HG02610 (cell line): ENCODE measurements around the gene CNGB1.

Experiments used
- ATAC-seq: cut with Tn5 transposase; IDR thresholded peaks from one replicate; pipeline ENCODE4 v1.9.1; 2021; ENCODE audit warnings: mild to moderate bottlenecking, moderate library complexity; ENCODE audit not compliant: unreplicated experiment

CNGB1 gene

DNA sequence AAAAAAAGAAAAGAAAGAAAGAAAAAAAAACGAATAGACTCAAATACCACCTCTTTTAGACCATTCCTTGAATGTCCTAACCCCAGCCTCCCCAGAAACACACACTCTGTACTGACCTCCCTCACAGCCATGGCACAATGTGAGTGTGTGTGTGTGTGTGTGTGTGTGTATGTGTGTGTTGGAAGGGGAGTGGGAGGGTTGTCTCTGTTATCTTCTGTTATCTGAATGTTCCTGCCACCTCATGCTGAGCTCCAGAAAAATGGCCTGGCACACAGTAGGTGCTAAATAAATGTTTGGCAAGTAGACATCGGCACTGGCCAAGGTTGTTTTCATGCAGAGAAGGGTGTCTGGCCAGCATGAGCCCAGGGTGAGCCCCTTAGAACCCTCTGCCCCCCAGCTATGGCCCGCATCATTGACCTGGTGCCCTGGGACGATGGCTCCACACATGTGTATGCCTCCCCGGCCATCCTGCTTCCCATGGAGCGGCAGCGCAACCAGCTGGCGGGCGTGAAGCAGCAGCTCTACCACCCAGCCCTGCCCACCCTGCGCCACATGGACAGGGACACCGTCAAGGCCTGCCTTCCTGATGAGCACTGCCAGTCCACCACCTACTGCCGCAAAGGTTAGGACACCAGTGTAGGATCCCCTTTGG, 6.6 kb upstream of the CNGB1 start:
- ATAC-seq: no peak

DNA sequence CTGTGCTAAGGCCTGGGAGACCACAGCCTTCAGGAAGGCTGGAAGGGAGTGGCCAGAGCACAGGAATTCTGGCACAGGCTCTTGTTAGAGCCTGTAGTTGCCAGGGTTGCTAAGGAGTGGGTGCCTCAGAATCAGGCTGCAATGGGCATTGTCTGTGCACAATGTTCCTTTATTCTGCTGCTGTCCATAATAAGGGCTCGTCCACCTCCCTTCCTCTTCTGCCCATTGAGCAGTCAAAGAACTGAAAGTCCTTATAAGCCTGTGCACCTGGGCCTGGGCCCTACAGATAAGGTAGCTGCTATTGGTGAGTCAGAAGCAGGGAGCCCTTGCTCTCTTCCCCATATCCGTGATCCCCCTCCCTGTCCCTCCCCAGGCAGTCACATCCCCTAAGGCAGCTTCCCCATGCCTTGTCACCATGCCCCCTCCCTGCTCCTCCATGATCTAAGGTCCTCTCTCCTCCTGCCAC, 5.4 kb upstream of the CNGB1 start:
- ATAC-seq: no peak

DNA sequence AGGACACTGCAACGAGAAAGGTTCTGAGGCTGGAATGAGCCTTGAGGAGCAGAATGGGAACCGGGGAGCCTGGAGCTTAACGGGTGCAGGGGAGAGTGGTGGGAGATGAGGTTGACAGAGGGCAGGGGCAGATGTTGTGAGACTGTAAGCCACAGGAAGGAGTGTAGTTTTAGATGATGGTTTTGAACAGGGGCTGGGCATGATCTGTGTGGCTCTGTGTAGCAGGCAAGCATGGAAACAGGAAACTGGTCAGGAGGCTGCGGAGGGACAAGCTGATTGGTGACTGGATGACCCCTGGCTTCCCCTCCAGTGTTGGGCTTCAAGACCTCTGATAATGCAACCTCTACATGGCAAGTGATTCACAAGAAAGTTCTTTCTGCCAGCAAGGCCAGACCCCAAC, 1.4 kb upstream of the CNGB1 start:
- ATAC-seq: no peak

DNA sequence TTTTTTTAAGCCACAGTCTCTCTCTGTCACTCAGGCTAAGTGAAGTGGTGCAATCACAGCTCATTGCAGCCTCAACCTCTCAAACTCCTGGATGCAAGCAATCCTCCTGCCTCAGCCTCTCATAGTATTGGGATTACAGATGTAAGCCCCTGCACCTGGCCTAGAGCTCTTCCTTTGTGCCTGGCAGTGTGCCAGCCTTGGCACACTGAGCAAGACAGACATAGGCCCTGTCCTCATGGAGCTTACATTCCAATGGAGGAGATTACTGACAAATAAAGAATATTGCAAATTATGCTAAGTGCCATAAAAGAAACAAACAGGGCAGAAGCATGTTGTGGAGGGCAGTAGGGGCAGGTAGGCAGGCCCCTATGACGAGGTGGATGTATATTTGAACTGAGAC, 920 bp upstream of the CNGB1 start:
- no peak for ATAC-seq

DNA sequence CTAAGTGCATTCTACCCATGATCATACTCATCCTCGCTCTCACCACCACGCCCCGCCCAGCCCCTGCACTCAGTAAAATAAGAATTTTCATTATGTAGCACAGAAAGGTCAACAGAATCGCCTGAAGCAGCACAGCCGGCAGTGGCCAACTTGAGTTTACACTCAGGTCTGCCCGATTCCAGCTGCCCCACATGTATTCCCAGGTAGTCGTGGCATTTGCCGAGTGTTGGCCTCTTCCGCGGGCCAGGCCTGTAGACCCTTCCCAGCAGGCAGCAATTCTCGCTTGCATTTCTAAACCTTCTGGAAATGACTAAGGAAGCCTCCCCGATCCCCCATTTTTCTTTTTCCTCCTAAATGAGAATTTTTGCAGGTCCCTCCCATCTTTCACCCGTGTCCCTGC, 609 bp downstream of the CNGB1 start:
- ATAC-seq: no peak

DNA sequence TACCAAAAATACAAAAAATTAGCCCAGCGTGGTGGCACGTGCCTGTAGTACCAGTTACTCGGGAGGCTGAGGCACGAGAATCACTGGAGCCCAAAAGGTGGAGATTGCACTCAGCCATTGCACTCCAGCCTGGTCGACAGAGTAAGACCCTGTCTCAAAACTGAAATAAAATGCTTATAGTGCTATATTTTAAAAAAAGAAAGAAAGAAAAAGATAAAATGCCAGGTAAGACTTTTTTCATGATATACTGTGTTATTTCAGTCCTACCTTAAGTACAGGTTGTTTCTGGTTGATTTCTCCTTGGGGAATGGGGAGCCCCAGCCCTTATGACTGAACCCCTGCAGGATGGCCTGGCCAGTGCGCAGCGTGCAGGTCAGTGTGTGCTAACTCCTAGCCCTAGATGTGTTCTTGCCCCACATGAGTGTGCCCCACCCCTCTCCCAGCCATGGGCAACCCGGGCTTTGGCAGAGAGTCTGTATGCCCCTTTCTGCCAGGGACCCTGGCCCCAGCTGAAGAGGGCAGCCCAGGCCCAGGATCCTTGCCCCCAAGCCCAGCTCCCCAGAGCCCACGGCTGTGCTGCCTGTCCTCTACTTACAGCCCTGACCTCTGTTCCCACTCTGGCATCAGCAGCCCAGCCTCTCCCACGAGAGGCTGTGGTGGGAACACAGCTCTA, 1.3 kb downstream of the CNGB1 start:
- no peak for ATAC-seq

DNA sequence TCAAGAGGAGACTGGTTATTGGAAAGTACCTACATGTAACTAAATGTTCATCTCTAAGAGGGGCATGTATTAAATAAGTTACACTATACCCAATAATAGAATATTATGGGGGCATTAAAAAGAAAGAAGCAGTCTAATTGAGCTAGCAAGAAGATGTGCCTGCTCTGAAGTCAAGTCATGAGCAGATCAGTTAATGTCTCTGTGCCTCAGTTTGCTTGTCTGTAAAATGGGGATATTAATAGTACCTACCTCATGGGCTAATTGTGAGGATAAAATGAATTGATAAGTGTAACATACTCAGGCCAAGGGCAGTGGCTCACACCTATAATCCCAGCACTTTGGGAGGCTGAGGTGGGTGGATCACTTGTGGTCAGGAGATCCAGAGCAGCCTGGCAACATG, 3.0 kb downstream of the CNGB1 start:
- ATAC-seq: no peak

DNA sequence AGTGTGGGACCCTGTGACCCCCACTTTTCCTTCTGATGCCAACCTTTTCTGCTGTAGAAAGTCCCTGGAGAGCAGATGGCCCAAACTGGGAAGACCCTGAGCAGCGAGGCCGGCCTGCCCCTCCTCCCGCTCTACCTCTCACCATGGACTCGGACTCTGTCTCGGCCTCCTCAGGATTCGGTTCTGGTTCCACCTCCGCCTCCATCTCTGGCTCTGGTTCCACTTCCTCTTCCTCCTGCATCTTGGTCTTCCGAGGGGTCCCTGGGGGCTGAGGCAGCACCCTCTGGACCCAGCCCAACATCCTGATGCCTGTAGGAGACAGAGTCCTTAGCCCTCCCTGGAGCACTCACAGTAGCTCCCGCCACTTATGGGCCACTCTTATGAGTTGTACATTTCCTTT, 3.9 kb downstream of the CNGB1 start:
- ATAC-seq: no peak

DNA sequence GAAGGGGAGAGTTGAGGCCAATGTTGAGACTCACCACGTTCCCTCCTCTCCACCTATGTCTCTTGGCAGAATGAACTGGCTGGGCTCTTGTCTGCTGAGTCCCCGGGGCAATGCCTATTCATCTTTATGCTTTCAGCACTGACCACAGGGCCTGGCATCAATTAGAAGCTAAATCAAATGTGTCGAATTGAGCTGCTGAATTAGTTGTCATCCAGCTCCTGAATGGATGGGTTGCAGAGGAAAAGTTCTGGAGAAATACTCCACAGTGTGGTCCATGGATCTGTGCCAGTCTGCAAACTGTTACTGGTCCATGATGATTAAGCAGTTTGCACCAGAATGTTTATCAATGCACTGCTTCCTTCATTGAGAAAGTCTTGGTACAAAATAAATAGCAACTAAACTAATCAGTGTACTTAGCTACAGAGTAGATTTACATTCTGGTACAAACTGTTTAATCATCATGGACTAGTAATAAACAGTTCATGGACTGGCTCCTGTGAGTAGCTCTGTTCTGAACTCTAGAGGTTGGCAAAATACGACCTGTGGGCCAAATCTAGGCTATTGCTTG, 4.6 kb downstream of the CNGB1 start:
- ATAC-seq: no peak

DNA sequence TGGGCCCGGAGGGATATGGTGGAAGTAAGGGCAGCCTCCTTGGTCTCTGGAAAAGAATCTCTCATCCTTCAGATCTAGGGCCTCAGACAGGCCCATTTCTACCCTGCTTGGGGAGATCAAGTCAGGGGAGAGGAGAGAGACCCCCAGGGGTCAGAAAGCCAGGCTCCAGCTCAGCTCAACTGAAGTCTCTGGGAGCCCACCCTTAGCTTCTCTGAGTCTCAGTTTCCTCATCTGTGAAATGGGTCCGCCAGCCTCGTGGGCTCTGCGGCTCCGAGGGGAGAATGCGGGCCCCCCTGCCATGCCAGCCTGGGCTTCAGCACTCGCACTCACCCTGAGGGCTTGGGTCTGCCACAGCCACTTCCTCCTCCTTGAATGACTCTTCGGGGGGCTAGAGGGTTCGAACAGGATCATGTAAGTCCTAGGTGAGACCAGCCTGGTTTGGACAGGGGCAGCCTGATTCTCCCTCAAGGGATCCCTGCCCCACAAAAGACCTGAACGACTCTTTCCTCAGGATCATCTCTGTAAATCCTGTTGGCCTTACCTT, 6.7 kb downstream of the CNGB1 start:
- no peak for ATAC-seq

DNA sequence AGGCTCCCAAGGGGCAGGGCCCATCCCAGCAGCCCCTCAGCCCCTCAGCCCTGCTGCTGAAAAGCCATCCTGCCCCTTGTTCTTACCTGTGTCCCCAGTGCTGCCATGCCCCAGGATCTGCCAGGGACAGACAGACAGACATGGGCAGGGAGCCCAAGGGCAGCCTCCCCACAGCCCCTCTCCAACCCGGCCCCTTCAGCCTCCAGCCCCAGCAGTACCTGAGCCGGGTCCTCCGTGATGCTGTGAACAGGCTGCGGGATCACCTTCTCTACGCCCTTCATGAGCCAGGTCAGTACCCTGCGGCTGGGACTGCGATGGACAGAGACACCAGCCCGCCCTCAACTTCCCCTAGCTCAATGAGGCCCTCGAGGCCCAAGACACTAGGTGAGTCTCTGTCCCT, 8.2 kb downstream of the CNGB1 start:
- no peak for ATAC-seq

DNA sequence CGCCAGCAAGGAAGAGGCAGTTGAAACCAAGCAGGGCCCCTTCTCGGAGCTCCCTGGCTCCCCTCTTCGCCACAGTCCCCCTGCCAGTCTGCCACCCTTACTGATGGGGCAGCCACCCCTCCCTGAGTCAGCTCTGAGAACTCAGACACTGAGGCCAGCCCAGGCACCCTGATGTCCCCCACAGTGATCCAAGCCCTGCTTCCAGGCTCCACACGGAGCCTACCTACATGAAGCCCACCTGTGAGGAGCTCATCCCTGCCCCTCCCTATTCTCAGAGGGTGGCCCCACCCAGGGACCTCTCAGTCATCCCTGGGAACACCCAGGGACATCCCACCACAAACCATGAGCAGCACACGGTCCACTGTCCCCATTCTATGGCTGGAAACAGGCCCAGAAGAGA, 8.9 kb downstream of the CNGB1 start:
- no peak for ATAC-seq

DNA sequence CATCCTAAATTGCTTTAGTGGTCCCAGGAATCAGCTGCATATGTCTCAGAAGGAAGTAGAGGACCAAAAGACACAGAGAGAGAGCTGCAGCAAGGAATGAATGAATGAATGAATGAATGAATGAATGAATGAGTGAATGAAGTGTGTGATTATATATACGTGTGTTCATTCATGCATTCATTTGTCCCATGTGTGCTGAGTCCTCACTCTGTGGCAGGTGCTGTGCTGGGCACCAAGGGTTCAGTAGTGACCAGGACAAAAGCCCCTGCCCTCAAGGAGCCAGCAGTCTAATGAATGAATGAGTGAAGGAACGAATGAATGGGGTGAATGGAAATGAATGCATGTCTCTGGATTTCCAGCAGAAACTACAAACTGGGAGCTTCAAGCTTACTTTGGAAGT, 9.4 kb downstream of the CNGB1 start:
- no peak for ATAC-seq

DNA sequence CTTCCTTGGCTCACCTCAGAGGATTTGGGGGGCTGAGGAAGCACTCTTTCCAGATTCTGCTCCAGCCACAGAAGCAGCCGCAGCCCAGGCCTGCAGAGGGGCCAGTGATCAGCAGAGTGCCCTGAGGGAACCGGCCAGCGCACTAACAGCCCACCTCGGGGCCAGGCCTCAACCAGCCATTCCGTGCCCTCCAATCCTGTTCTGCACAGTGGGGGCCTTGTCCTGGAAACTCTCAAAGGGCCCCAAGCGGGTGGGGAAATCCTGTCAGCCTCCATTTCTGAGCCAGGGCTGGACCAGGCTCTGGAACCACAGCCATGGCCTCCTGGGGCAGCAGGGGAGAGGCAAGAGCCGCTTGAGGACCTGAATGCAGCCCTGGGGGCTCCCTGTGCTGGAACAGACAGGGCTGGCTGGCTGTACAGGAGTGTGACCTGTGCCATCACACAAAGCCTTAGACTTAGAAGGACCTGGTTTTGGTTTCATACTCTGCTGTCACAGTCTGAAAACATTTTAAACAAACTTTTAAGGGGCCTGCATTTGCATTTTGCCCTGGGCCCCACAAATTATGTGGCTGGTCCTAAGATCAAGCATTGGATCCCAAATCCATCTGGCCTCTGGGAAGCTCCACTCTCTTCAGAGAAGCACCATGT, 10.0 kb downstream of the CNGB1 start:
- no peak for ATAC-seq

DNA sequence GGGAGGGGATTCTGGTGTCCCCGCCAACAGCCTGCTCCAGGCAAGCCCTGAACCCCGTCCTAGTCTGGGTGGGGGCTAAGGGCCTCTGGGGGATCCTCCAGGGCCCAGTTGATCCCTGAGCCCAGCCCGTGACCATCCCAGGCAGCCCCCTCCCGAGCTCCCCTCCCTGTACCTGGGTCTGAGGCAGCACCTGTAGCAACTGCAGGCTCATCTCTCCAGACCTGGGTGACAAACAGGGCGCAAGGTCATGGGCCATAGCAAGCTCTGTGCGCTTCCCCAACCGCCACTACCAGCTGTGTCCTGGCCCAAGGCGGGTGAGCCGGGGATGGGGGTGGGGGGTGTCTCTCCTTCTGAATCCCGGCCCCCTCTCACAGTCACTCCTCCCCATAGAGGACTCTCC, 10.6 kb downstream of the CNGB1 start:
- ATAC-seq: no peak

DNA sequence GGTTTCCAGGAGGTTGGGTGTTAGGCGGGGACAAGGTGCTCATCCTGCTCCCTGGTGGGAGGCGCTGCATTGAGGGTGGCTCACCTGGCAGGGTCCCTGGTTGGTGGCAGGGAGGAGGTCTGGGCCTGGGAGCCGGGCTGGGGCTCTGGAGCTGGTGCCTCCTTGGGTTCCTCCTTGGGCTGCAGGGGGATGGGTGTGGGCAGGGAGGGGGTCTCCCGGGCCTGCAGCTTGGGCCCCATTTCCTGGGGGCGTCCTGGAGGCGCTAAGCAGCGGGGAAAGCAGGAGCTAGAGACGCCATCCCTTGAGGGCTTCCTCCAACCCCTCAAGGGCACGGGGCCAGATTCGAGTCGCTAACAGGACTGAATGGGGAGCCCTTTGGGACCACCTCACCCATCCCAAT, 11.1 kb downstream of the CNGB1 start:
- ATAC-seq: no peak

DNA sequence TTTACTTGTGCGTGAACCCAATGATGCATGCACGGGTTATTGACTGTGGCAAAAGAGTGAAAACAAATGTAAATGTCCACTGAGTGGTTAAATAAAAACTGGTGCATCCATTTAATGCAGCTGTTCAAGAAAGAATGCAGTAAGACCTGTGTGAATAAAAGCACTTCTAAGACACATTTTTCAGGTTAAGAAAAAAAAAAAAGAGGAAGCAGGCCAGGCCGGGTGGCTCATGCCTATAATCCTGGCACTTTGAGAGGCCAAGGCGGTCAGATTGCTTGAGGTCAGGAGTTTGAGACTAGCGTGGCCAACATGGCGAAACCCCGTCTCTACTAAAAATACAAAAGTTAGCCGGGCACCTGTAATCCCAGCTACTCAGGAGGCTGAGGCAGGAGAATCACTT, 11.8 kb downstream of the CNGB1 start:
- ATAC-seq: no peak

DNA sequence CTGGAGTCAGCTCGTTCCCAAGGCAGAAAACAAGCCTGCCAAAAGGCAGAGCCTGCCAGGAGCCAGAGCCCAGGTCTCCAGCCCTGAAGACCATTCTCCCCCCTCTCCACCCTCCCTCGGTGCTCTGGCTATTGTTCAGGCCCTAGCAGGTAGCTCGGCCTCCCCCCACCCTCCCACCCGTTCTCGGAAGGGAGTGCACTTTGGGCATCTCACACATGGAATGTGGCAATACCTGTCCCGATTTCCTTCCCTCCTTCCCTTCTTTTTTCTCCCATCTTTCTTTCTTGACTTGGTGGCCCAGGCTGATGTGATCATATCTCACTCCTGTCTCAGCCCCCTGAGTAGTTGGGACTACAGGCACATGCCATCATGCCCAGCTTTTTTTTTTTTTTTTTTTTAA, 12.4 kb downstream of the CNGB1 start:
- ATAC-seq: no peak

DNA sequence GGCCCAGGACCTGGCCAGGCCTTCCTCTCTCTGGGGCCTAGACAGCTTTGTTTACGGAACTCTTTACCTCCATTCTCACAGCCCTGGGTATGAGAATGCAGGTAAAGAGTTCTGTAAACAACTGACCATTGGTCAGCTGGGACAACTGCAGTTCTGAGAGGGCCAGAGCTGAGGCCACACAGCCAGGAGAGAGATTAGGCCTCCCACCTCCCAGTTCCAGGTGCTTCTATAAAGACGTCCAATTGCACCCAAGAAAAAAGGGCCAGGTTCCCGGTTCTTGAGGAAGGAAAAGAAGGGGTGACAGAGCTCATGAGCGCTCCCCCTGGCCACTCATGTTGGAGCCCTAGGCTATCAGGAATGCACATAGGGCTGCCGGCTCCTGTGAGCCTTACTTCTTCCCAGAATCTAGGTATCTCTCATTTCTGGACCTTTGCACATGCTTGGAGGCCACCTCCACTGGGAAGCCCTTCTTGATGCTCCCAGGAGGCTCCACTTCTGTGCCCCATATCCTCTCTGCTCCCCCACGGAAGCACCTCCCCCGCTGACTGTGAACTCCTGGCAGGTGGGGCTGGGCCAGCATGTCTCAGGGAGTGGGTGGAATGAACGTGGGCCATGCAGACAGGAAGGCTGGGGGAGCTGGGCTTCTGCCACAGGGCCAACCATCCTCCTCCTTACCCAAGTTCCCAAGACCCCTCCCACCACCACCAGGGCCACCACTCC, 13.1 kb downstream of the CNGB1 start:
- ATAC-seq: no peak

DNA sequence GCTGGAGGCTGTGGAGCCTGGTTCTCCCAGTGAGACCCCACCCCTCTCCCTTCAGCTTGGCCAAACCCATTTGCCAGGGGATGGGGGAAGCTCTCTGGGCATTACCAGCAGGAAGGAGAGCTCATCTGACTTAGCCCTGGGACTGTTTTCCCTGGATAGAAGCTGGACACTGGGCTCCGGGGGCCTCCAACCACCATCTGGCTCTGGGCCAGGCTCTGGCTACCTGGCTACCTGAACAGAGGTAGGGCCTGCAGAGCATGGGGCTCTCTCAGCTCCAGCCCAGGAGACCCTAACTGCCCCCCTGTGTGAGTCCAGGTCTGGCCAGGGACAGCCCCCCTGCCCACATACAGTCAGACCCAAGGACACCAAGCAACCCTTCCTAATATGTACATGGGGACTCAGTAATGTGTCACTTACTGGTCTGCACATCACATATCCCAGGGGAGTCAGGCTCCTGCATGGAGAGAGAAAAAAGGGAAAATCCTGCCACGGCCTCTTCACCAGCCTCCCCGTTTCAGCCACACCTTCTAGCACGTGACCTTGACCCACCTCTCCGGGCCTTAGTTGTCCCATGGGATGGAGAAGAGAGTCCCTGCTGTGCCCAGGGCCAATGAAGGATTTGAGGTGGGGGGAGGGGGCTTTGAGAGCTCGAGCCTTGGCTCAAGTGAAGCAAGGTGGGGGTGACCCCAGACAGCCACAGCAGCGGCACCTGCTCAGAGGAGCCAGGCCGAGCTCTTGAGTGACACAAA, 13.8 kb downstream of the CNGB1 start:
- ATAC-seq: no peak
